RCC 7860 (cell line): ENCODE results near the gene MTX2.

ENCODE experiments used
- DNase-seq: peaks from one replicate; pipeline ENCODE4 v3.0.0-alpha.2; 2015; ENCODE audit warnings: low spot score
- FAIRE-seq: peaks from 2 replicates; lab custom pipeline; 2012; peaks lifted over from hg19 to GRCh38; lab: Jason Lieb, UNC

Gene MTX2

GRCh38 chr2:176269319-176270099, at the start of gene MTX2:
TSS of gene MTX2 (plus strand) at chr2:176269442. CDS start at chr2:176269630, 188 bp downstream.
- FAIRE-seq (no peak), DNase-seq (peak; percentile 47)

- DNase-seq: no peak
- FAIRE-seq: no peak
Observed at GRCh38 chr2:176227874-176228273, 41.4 kb upstream of the MTX2 start.

GRCh38 chr2:176234156-176234555, 35.1 kb upstream of the MTX2 start:
- DNase-seq (no peak), FAIRE-seq (no peak)

GRCh38 chr2:176234940-176235339, 34.3 kb upstream of the MTX2 start:
- DNase-seq (no peak), FAIRE-seq (no peak)

GRCh38 chr2:176237456-176237855, 31.8 kb upstream of the MTX2 start:
- no peak for DNase-seq
- FAIRE-seq: no peak

- FAIRE-seq (no peak), DNase-seq (no peak)
Observed at GRCh38 chr2:176239031-176239430, 30.2 kb upstream of the MTX2 start.

- DNase-seq (no peak), FAIRE-seq (no peak)
Observed at GRCh38 chr2:176240301-176240700, 28.9 kb upstream of the MTX2 start.

GRCh38 chr2:176242276-176242675, 27.0 kb upstream of the MTX2 start:
- DNase-seq: no peak
- no peak for FAIRE-seq

GRCh38 chr2:176246331-176246730, 22.9 kb upstream of the MTX2 start:
- DNase-seq (no peak), FAIRE-seq (no peak)

- DNase-seq (no peak), FAIRE-seq (no peak)
Observed at GRCh38 chr2:176247859-176248258, 21.4 kb upstream of the MTX2 start.

- DNase-seq: no peak
- FAIRE-seq: no peak
Observed at GRCh38 chr2:176251928-176252327, 17.3 kb upstream of the MTX2 start.

- DNase-seq (no peak), FAIRE-seq (no peak)
Observed at GRCh38 chr2:176260689-176261088, 8.6 kb upstream of the MTX2 start.

- FAIRE-seq (no peak), DNase-seq (no peak)
Observed at GRCh38 chr2:176261136-176261535, 8.1 kb upstream of the MTX2 start.

- DNase-seq (no peak), FAIRE-seq (no peak)
Observed at GRCh38 chr2:176268976-176269318, 295 bp upstream of the MTX2 start.

- no peak for FAIRE-seq
- peak; percentile 13 for DNase-seq
Observed at GRCh38 chr2:176270100-176270750, 983 bp downstream of the MTX2 start.

GRCh38 chr2:176272870-176273459, 3.7 kb downstream of the MTX2 start:
- DNase-seq: no peak

GRCh38 chr2:176278927-176279326, 9.7 kb downstream of the MTX2 start:
- FAIRE-seq (peak; percentile 22), DNase-seq (no peak)

More at GRCh38 chr2:176272870-176273459, 3.7 kb downstream of the MTX2 start:
- no peak for FAIRE-seq

- no peak for DNase-seq
- peak; percentile 61 for FAIRE-seq
Observed at GRCh38 chr2:176280156-176280555, 10.9 kb downstream of the MTX2 start.

GRCh38 chr2:176280867-176281658, 11.8 kb downstream of the MTX2 start:
- FAIRE-seq (peak; percentile 53), DNase-seq (peak; percentile 55)

GRCh38 chr2:176283291-176284068, 14.2 kb downstream of the MTX2 start:
- DNase-seq (no peak), FAIRE-seq (no peak)
